Globus pallidus (tissue), 1 donor: Measurements from ENCODE around the gene CMPK2.

Experiments used
- DNase-seq: peaks from one replicate; pipeline ENCODE4 v3.0.0-alpha.2; 2015; ENCODE audit warnings: low spot score

The CMPK2 gene

GRCh38 chr2:6810961-6811360, 54.7 kb downstream of the CMPK2 start:
- no peak for DNase-seq

GRCh38 chr2:6808426-6808825, 57.3 kb downstream of the CMPK2 start:
- no peak for DNase-seq

- no peak for DNase-seq
Observed at GRCh38 chr2:6806604-6807003, 59.1 kb downstream of the CMPK2 start.

- no peak for DNase-seq
Observed at GRCh38 chr2:6800553-6800952, 65.2 kb downstream of the CMPK2 start.
